K562 (cell line): ENCODE measurements around the gene SPDL1.

ENCODE experiments used
- CTCF ChIP-seq, 3 experiments: IDR thresholded peaks in 2 of 3; conservative IDR thresholded peaks in 1 of 3; 2 replicates each; pipeline ENCODE4 v1.5.1; 2011 to 2012; ENCODE audit warnings: low read length in 3 of 3, mild to moderate bottlenecking in 3 of 3, control low read depth in 2 of 3, improper control_type of control experiment in 1 of 3, inconsistent platforms in 1 of 3, low read depth in 1 of 3, mixed read lengths in 1 of 3, moderate library complexity in 1 of 3; ENCODE audit not compliant: insufficient read depth in 2 of 3
- ZNF23 ChIP-seq: fragments of 250-450 bp; sonication (Bioruptor Pico); IDR thresholded peaks from 2 replicates; pipeline ENCODE4 v1.4.0; 2020; ENCODE audit warnings: mild to moderate bottlenecking

- TF ChIP-seq ZNF23 (CRISPR knock-in tag) (no peak), CTCF (IDR thresholded peaks at IDR 0.05 in 2 of 3, conservative IDR thresholded peaks at IDR 0.05 in 1 of 3; ENCODE audit: insufficient read depth in 2 of 3, low read depth in 1 of 3, low read length in 3 of 3) (no peak)
These were observed 21.7 kb upstream of the SPDL1 start for GRCh38 chr5:169561893-169562292.
